H1 (cell line): ENCODE results near the gene PHKA1. TPM values are rescaled to one million over a fixed set of nuclear protein-coding genes. Genes with fewer than 3 reads are reported as not detected.

Experiments used
- ASH2L ChIP-seq: fragments of 200-600, 300-600 bp; sonication (generic); IDR thresholded peaks from one replicate; pipeline ENCODE4 v1.7.1; 2017; ENCODE audit warnings: low read length
- CTCF ChIP-seq, 3 experiments: IDR thresholded peaks; 1 replicate in 2 of 3; 2 replicates in 1 of 3; pipeline versions ENCODE4 v1.5.1 to v1.6.1; 2011; ENCODE audit warnings: low read length in 3 of 3, mild to moderate bottlenecking in 3 of 3, inconsistent platforms in 2 of 3, low read depth in 1 of 3, moderate library complexity in 1 of 3; ENCODE audit not compliant: insufficient read depth in 1 of 3; ENCODE audit errors: control extremely low read depth in 1 of 3
- RFX5 ChIP-seq: IDR thresholded peaks from 2 replicates; pipeline ENCODE4 v1.6.1; 2011; ENCODE audit warnings: low read depth, low read length, improper control_type of control experiment, borderline replicate concordance
- SAP30 ChIP-seq: fragments of 300-600 bp; sonication (generic); IDR thresholded peaks from 2 replicates; pipeline ENCODE4 v1.7.1; 2012; ENCODE audit warnings: low read length, moderate library complexity, mild to moderate bottlenecking, inconsistent platforms; ENCODE audit not compliant: insufficient read depth, insufficient replicate concordance
- SIN3A ChIP-seq, 2 experiments: IDR thresholded peaks in 1 of 2; conservative IDR thresholded peaks in 1 of 2; 2 replicates each; pipeline ENCODE4 v1.6.1; 2011 to 2012; ENCODE audit warnings: low read length in 2 of 2, improper control_type of control experiment in 1 of 2, low read depth in 1 of 2, mild to moderate bottlenecking in 1 of 2
- TEAD4 ChIP-seq: IDR thresholded peaks from 2 replicates; pipeline ENCODE4 v1.6.1; 2012; ENCODE audit warnings: low read depth, low read length, inconsistent platforms, mixed read lengths
- YY1 ChIP-seq: IDR thresholded peaks from 2 replicates; pipeline ENCODE4 v1.6.1; 2011; ENCODE audit warnings: low read depth, mild to moderate bottlenecking, low read length
- polyA plus RNA-seq, 7 experiments: library from polyadenylated mRNA; depleted of rRNA in 3 of 7; stranded (reverse) in 5 of 7; unstranded in 2 of 7; fragments of >200 nt in 5 of 7; fragments of 200-250 nt in 2 of 7; gene quantifications; 1 replicate in 5 of 7; 2 replicates in 1 of 7; 4 replicates in 1 of 7; pipeline versions ENCODE4 v1.2.1 to v1.2.3, GENCODE V29; 2011 to 2013; ENCODE audit warnings: missing spikeins in 2 of 7, mixed read lengths in 2 of 7
- total RNA-seq: library from RNA; stranded (reverse); fragmentation: NEBNext Ultra II Directional; extraction: Animal tissue kit (Norgen Biotek cat#: 25700); gene quantifications from 2 replicates; pipeline ENCODE4 v1.2.1, GENCODE V29; 2021

Gene PHKA1
- total and polyA plus RNA-seq, 2 of the 8 experiments (the other 6 are each of a cell fraction or from before 2014, with no cell fraction given): 4.2 to 7.2 TPM

- TF ChIP-seq TEAD4 (no peak), ASH2L (no peak), SIN3A (conservative IDR thresholded peaks at IDR 0.05 in 1 of 2, IDR thresholded peaks at IDR 0.05 in 1 of 2; ENCODE audit: low read depth in 1 of 2, low read length in 2 of 2) (no peak), SAP30 (no peak), CTCF (IDR thresholded peaks at IDR 0.05; ENCODE audit: control extremely low read depth in 1 of 3, insufficient read depth in 1 of 3, low read depth in 1 of 3, low read length in 3 of 3) (no peak), YY1 (no peak), RFX5 (no peak)
These were observed 72.5 kb downstream of the PHKA1 start (continued) for GRCh38 chrX:72641611-72642010.
